T-helper 2 cell treated with Interferon-gamma antibody and Interleukin-4, amounts not matched to agents 5 μg/mL and 100 μg/mL, for 36 hours (primary cell): Measurements from ENCODE around the gene PALLD.

Experiments
- DNase-seq: peaks from one replicate; pipeline ENCODE4 v3.0.0; 2021; ENCODE audit warnings: low spot score
- H3K27ac Mint-ChIP-seq: one replicate; pipeline ENCODE4 v1.8.0; 2021; ENCODE audit warnings: mild to moderate bottlenecking, mixed read lengths
- H3K27me3 Mint-ChIP-seq: one replicate; pipeline ENCODE4 v1.8.0; 2021; ENCODE audit warnings: low read depth, mixed read lengths
- H3K36me3 Mint-ChIP-seq: one replicate; pipeline ENCODE4 v1.8.0; 2021; ENCODE audit warnings: low read depth, mixed read lengths
- H3K4me1 Mint-ChIP-seq: one replicate; pipeline ENCODE4 v1.8.0; 2021; ENCODE audit warnings: low read depth, mixed read lengths
- H3K4me3 Mint-ChIP-seq: one replicate; pipeline ENCODE4 v1.8.0; 2022; ENCODE audit warnings: mild to moderate bottlenecking, moderate library complexity, mixed read lengths
- H3K9me3 Mint-ChIP-seq: one replicate; pipeline ENCODE4 v1.8.0; 2021; ENCODE audit warnings: mixed read lengths

Gene PALLD

DNA sequence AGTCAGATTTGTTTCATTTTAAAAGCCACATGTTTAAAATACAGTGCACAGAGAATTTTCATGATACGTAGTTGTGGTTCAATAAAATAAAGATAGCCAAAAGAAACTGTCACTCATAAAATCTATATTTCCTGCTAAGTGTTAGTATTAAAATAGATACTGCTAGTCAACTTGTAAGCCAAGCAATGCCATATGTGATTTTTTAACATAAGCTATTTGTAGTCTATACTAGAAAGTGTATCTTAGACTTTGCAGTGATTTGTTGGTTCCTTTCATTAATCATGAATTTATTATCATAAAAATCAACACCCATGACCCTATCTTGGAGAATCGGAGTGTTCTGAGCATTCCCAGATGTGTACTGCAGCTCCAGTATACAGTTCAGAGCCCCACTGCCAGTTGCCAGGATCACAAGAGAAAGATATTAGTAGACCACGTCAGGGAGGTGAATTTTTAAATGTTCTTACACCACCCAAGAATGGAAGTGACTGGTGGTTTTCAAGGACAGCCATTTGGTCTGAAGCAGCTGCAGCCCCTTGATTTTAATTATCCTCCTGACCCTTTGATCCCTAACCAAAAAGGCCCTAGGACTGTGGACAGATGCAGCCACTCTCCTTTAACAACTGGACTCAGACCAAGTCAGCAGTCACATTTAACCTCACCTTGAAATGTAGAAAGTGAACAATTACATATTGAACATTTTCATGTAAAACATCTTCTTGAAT lies 163.1 kb downstream of the PALLD start:
- no peaks in the 10 kb centered on the region for H3K9me3 Mint-ChIP-seq
- DNase-seq: no peak
- no peak overlapping the region for H3K27ac Mint-ChIP-seq
- no peak overlapping the region for H3K4me3 Mint-ChIP-seq
- H3K36me3 Mint-ChIP-seq: no peaks in the 10 kb centered on the region
- H3K27me3 Mint-ChIP-seq: peaks cover 13% of the 10 kb centered on the region
- peaks cover 2% of the 10 kb centered on the region for H3K4me1 Mint-ChIP-seq

DNA sequence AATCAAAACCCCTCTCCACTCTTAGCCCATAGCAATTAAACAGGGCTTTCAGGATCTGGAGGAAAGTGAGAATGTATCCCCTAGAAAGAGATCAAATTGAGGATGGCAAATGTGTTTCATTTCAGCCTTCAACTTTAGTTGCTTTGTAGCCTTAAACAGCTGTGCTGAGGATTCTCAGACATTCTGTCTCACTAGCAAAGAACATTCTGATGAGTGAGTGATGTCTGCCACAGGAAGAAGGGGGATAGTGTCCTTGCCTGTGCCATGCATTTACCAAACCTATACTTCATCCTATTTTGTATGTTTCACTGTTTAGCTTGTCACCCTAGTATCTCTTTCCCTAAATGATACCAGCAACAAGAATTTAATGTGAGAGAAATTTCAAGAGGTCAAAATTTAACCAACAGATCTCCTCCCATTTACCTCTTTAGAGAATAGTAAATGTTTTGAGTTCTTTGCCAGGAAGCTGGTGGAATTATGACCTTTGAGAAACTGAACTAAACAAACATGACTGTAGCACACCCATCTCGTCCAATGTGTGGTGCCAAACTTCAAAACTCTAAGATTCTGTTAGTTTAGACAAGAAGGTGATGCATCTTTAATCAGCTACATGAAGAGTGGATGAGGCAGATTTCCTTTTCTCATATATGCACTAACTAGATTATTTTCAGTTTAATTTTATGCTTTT lies 165.6 kb downstream of the PALLD start:
- no peaks in the 10 kb centered on the region for H3K9me3 Mint-ChIP-seq
- no peak for DNase-seq
- H3K4me3 Mint-ChIP-seq: no peak overlapping the region
- peaks cover 14% of the 10 kb centered on the region for H3K27me3 Mint-ChIP-seq
- no peaks in the 10 kb centered on the region for H3K4me1 Mint-ChIP-seq
- no peaks in the 10 kb centered on the region for H3K36me3 Mint-ChIP-seq
- H3K27ac Mint-ChIP-seq: no peak overlapping the region

- H3K9me3 Mint-ChIP-seq: no peaks in the 10 kb centered on the region
- no peaks in the 10 kb centered on the region for H3K36me3 Mint-ChIP-seq
- peaks cover 13% of the 10 kb centered on the region for H3K27me3 Mint-ChIP-seq
- H3K27ac Mint-ChIP-seq: no peak overlapping the region
- H3K4me1 Mint-ChIP-seq: no peaks in the 10 kb centered on the region
- H3K4me3 Mint-ChIP-seq: no peak overlapping the region
- DNase-seq: no peak
These were observed 167.5 kb downstream of the PALLD start for GRCh38 chr4:168664242-168664891.

DNA sequence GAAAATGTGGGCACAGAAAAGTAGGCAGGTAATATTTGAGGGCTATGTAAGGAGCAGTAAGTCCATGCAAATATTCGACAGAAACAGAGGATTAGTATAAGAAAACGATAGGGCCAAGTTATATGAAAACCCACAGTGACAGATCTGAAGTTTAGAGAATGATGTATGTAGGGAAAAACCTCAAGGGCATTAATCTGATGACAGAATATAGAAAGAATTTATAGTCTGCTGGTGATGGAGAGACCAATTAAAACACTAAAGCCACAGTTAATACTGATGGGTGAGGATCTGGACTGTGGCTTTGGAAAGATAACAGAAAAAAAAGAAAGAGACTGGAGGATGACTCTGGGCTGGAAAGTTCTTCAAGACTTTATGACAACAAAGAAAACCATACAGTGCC lies 169.7 kb downstream of the PALLD start:
- no peaks in the 10 kb centered on the region for H3K36me3 Mint-ChIP-seq

GRCh38 chr4:168667376-168667775 lies 170.5 kb downstream of the PALLD start:
- Mint-ChIP-seq H3K4me1 (no peaks in the 10 kb centered on the region), H3K36me3 (no peaks in the 10 kb centered on the region), H3K27ac (no peak overlapping the region), H3K4me3 (no peak overlapping the region), H3K9me3 (no peaks in the 10 kb centered on the region), H3K27me3 (peaks cover 13% of the 10 kb centered on the region)
- no peak for DNase-seq

More for the DNA sequence above, 169.7 kb downstream of the PALLD start:
- H3K27ac Mint-ChIP-seq: no peak overlapping the region
- peaks cover 13% of the 10 kb centered on the region for H3K27me3 Mint-ChIP-seq
- H3K9me3 Mint-ChIP-seq: no peaks in the 10 kb centered on the region
- no peak overlapping the region for H3K4me3 Mint-ChIP-seq
- H3K4me1 Mint-ChIP-seq: no peaks in the 10 kb centered on the region
- no peak for DNase-seq

- H3K4me3 Mint-ChIP-seq: no peak overlapping the region
- no peaks in the 10 kb centered on the region for H3K36me3 Mint-ChIP-seq
- H3K27ac Mint-ChIP-seq: no peak overlapping the region
- DNase-seq: no peak
- peaks cover 13% of the 10 kb centered on the region for H3K27me3 Mint-ChIP-seq
- H3K4me1 Mint-ChIP-seq: no peaks in the 10 kb centered on the region
- H3K9me3 Mint-ChIP-seq: no peaks in the 10 kb centered on the region
These were observed 171.1 kb downstream of the PALLD start for GRCh38 chr4:168667921-168668320.

GRCh38 chr4:168673476-168673875 lies 176.6 kb downstream of the PALLD start:
- H3K27ac Mint-ChIP-seq: no peak overlapping the region
- H3K4me3 Mint-ChIP-seq: no peak overlapping the region
- no peaks in the 10 kb centered on the region for H3K9me3 Mint-ChIP-seq
- no peak for DNase-seq
- H3K27me3 Mint-ChIP-seq: no peaks in the 10 kb centered on the region
- H3K36me3 Mint-ChIP-seq: no peaks in the 10 kb centered on the region
- no peaks in the 10 kb centered on the region for H3K4me1 Mint-ChIP-seq

DNA sequence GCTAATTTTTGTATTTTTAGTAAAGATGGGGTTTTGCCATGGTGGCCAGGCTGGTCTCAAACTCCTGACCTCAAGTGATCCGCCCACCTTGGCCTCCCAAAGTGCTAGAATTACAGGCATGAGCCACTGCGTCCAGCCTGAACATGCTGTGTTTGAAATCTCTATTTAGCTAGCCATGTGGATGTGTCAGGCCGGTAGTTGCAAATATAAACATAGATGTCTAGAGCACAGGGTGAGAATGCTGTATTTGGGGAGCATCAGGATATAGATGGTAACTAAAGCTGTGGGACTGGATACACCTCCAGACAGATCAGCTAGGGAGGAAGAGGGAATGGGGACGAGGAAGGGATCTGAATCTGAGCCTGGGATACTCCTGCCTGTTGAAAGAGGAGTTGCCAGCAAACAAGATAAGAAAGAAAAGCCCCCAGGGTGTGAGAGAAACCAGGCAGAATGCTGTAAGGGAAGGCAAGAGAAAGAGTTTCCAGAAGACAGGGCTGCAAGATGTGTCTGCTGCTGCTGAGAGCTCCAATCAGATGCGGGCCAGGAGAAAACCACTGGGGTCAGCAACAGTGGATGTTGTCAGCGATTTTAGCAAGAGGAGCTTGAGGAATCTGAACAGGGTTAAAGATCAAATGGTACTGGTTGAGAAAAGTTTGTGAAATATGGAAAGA lies 177.4 kb downstream of the PALLD start:
- H3K4me1 Mint-ChIP-seq: no peaks in the 10 kb centered on the region
- no peak overlapping the region for H3K27ac Mint-ChIP-seq
- H3K4me3 Mint-ChIP-seq: no peak overlapping the region
- no peaks in the 10 kb centered on the region for H3K36me3 Mint-ChIP-seq
- no peaks in the 10 kb centered on the region for H3K27me3 Mint-ChIP-seq
- no peaks in the 10 kb centered on the region for H3K9me3 Mint-ChIP-seq
- no peak for DNase-seq

GRCh38 chr4:168674866-168675265 lies 178.0 kb downstream of the PALLD start:
- H3K9me3 Mint-ChIP-seq: no peaks in the 10 kb centered on the region
- no peak overlapping the region for H3K4me3 Mint-ChIP-seq
- no peaks in the 10 kb centered on the region for H3K36me3 Mint-ChIP-seq
- H3K27me3 Mint-ChIP-seq: no peaks in the 10 kb centered on the region
- no peak for DNase-seq
- H3K27ac Mint-ChIP-seq: no peak overlapping the region
- H3K4me1 Mint-ChIP-seq: no peaks in the 10 kb centered on the region

DNA sequence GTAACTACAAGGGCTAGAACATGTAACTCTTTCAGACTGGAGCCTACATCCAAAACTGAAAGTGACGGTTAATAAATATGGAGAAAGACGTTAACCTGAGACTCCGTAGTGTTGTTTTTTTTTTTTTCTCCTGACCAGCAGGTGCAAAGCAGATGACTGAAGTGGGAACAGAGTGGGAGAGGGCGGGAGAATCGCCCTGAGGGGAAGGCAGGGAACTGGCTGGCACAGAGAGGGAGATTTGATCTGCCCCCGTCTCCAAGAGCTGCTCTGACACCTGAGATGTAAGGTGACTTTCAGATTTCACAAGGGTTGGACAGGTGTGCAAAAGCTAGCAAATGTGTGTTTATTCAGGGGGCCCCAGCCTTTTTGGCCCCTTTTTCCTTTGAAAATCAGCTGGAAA lies 180.2 kb downstream of the PALLD start:
- H3K27ac Mint-ChIP-seq: no peak overlapping the region
- no peak overlapping the region for H3K4me3 Mint-ChIP-seq
- H3K4me1 Mint-ChIP-seq: no peaks in the 10 kb centered on the region
- no peak for DNase-seq
- no peaks in the 10 kb centered on the region for H3K36me3 Mint-ChIP-seq
- H3K27me3 Mint-ChIP-seq: no peaks in the 10 kb centered on the region
- no peaks in the 10 kb centered on the region for H3K9me3 Mint-ChIP-seq

- no peaks in the 10 kb centered on the region for H3K9me3 Mint-ChIP-seq
- H3K36me3 Mint-ChIP-seq: no peaks in the 10 kb centered on the region
- no peaks in the 10 kb centered on the region for H3K4me1 Mint-ChIP-seq
- H3K27ac Mint-ChIP-seq: no peak overlapping the region
- no peak overlapping the region for H3K4me3 Mint-ChIP-seq
- H3K27me3 Mint-ChIP-seq: peaks cover under 1% of the 10 kb centered on the region
- no peak for DNase-seq
These were observed 181.0 kb downstream of the PALLD start for GRCh38 chr4:168677879-168678278.

DNA sequence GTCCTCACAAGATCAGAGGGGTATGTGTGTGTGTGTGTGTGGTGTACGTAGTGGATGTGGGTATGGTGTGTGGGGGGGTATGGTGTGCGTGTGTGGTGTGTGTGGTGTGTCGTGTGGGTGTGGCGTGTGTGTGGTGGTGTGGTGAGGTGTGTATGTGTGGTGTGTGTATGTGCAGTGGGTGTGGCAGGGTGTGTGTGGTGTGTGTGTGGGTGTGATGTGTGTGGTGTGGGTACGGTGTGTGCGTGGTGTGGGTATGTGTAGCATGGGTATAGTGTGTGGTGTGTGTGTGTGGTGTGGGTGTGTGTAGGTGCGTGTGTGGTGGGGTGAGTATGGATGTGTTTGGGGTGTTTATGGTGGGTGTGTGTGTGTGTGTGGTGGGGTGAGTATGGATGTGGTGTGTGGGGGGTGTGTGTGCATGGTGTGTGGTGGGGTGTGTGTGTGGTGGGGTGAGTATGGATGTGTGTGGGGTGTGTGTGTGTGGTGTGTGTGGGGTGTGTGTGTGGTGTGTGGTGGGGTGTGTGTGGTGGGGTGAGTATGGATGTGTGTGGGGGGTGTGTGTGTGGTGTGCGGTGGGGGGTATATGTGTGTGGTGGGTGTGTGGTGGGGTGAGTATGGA lies 182.0 kb downstream of the PALLD start:
- H3K9me3 Mint-ChIP-seq: no peaks in the 10 kb centered on the region
- DNase-seq: no peak
- peaks cover 4% of the 10 kb centered on the region for H3K27me3 Mint-ChIP-seq
- no peak overlapping the region for H3K27ac Mint-ChIP-seq
- H3K4me3 Mint-ChIP-seq: no peak overlapping the region
- H3K36me3 Mint-ChIP-seq: no peaks in the 10 kb centered on the region
- H3K4me1 Mint-ChIP-seq: no peaks in the 10 kb centered on the region

DNA sequence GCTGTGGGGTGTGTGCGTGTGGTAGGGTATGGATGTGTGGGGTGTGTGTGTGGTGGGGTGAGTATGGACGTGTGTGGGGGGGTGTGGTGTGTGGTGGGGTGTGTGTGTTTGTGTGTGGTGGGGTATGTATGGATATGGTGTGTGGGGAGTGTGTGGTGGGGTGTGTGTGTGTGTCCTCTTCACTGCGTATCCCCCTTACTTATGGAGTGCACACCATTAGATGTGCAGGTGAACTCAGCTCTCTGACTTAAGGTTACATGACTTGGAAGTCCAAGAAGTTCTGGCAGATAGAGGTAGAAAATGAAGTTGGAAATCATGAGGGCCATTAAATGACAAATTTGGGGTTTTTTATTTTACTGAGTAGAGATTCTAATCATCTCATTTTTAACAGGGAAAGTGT lies 182.5 kb downstream of the PALLD start:
- Mint-ChIP-seq H3K27me3 (peaks cover 4% of the 10 kb centered on the region), H3K36me3 (no peaks in the 10 kb centered on the region), H3K9me3 (no peaks in the 10 kb centered on the region), H3K4me1 (no peaks in the 10 kb centered on the region), H3K27ac (no peak overlapping the region), H3K4me3 (no peak overlapping the region)
- no peak for DNase-seq

- DNase-seq: no peak
- Mint-ChIP-seq H3K27ac (no peak overlapping the region), H3K4me3 (no peak overlapping the region), H3K36me3 (no peaks in the 10 kb centered on the region), H3K4me1 (no peaks in the 10 kb centered on the region), H3K9me3 (no peaks in the 10 kb centered on the region), H3K27me3 (peaks cover 6% of the 10 kb centered on the region)
These were observed 183.0 kb downstream of the PALLD start for GRCh38 chr4:168679819-168680218.
